HEK293 (cell line): ENCODE measurements around the gene BMF.

Experiments used
- CTCF ChIA-PET: fragments of 350-600 bp; formaldehyde crosslinking; extraction: SDS; loops from one replicate; lab custom pipeline; 2021; ENCODE audit warnings: antibody characterized with exemption; lab: Yijun Ruan, JAX
- POLR2A ChIA-PET: fragments of 300-600 bp; formaldehyde crosslinking; extraction: SDS; loops from one replicate; lab custom pipeline; 2020; ENCODE audit warnings: antibody characterized with exemption, inconsistent platforms; lab: Yijun Ruan, JAX
- H3K27ac ChIP-seq: fragments of 200-500 bp; sonication (Bioruptor generic); 2 replicates; pipeline ENCODE4 v1.5.1; 2014; ENCODE audit warnings: low read depth, low read length, control low read depth, inconsistent platforms; ENCODE audit errors: extremely low read depth
- H3K36me3 ChIP-seq, 2 experiments: fragments of 200-500 bp in 1 of 2; sonication (Bioruptor generic) in 1 of 2; 1 replicate in 1 of 2; 2 replicates in 1 of 2; pipeline ENCODE4 v1.5.1; 2014 to 2017; ENCODE audit warnings: inconsistent platforms in 2 of 2, low read length in 2 of 2; ENCODE audit not compliant: control insufficient read depth in 2 of 2, insufficient read depth in 1 of 2
- H3K4me1 ChIP-seq: fragments of 200-500 bp; sonication (Bioruptor generic); 2 replicates; pipeline ENCODE4 v1.5.1; 2014; ENCODE audit warnings: mild to moderate bottlenecking, low read length, inconsistent platforms; ENCODE audit not compliant: control insufficient read depth, insufficient read depth
- H3K4me3 ChIP-seq: 2 replicates; pipeline ENCODE4 v1.5.1; 2011; ENCODE audit warnings: low read depth, mild to moderate bottlenecking, control low read depth, low read length, moderate library complexity
- H3K9me3 ChIP-seq: fragments of 200-500 bp; sonication (Bioruptor generic); 2 replicates; pipeline ENCODE4 v1.5.1; 2014; ENCODE audit warnings: low read depth, low read length, inconsistent platforms; ENCODE audit not compliant: control insufficient read depth, insufficient read depth
- FEZF1 ChIP-seq: fragments of 450-650 bp; formaldehyde crosslinking; IDR thresholded peaks from 2 replicates; pipeline ENCODE4 v1.5.1; 2016; ENCODE audit warnings: missing biosample characterization, missing genetic modification characterization
- SP7 ChIP-seq: fragments of 450-650 bp; formaldehyde crosslinking; IDR thresholded peaks from 2 replicates; pipeline ENCODE4 v1.5.1; 2016; ENCODE audit warnings: missing biosample characterization, missing genetic modification characterization
- ZBTB17 ChIP-seq: fragments of 450-650 bp; formaldehyde crosslinking; IDR thresholded peaks from 2 replicates; pipeline ENCODE4 v1.5.1; 2016; ENCODE audit warnings: missing biosample characterization, missing genetic modification characterization
- ZEB2 ChIP-seq: fragments of 450-650 bp; formaldehyde crosslinking; IDR thresholded peaks from 2 replicates; pipeline ENCODE4 v1.5.1; 2016; ENCODE audit warnings: missing biosample characterization, missing genetic modification characterization
- ZNF221 ChIP-seq: fragments of 450-650 bp; formaldehyde crosslinking; IDR thresholded peaks from 2 replicates; pipeline ENCODE4 v1.5.1; 2017; ENCODE audit warnings: missing biosample characterization, missing genetic modification characterization, borderline replicate concordance
- ZNF404 ChIP-seq: fragments of 450-650 bp; formaldehyde crosslinking; IDR thresholded peaks from 2 replicates; pipeline ENCODE4 v1.5.1; 2017; ENCODE audit warnings: missing biosample characterization, missing genetic modification characterization
- ZNF449 ChIP-seq: fragments of 450-650 bp; formaldehyde crosslinking; IDR thresholded peaks from 2 replicates; pipeline ENCODE4 v1.5.1; 2017; ENCODE audit warnings: missing biosample characterization, mild to moderate bottlenecking, missing genetic modification characterization, moderate library complexity
- ZNF677 ChIP-seq: fragments of 450-650 bp; IDR thresholded peaks from 2 replicates; pipeline ENCODE4 v1.5.0; 2018; ENCODE audit warnings: missing biosample characterization, mild to moderate bottlenecking, missing genetic modification characterization, moderate library complexity
- ZNF792 ChIP-seq: fragments of 450-650 bp; formaldehyde crosslinking; IDR thresholded peaks from 2 replicates; pipeline ENCODE4 v1.5.1; 2016; ENCODE audit warnings: missing biosample characterization, missing genetic modification characterization
- ZSCAN30 ChIP-seq: fragments of 450-650 bp; IDR thresholded peaks from 2 replicates; pipeline ENCODE4 v1.5.1; 2018; ENCODE audit warnings: missing biosample characterization, mild to moderate bottlenecking, missing genetic modification characterization, moderate library complexity
- TF ChIP-seq, protein P1 (sequence below): fragments of 450-650 bp; formaldehyde crosslinking; IDR thresholded peaks from 2 replicates; pipeline ENCODE4 v1.5.1; 2016; ENCODE audit warnings: missing biosample characterization, missing genetic modification characterization
- TF ChIP-seq, protein P2 (sequence below): fragments of 450-650 bp; formaldehyde crosslinking; IDR thresholded peaks from 2 replicates; pipeline ENCODE4 v1.5.1; 2016; ENCODE audit warnings: missing biosample characterization, missing genetic modification characterization
- TF ChIP-seq, protein P3 (sequence below): fragments of 450-650 bp; formaldehyde crosslinking; IDR thresholded peaks from 2 replicates; pipeline ENCODE4 v1.5.1; 2017; ENCODE audit warnings: missing biosample characterization, missing genetic modification characterization

Gene BMF

DNA sequence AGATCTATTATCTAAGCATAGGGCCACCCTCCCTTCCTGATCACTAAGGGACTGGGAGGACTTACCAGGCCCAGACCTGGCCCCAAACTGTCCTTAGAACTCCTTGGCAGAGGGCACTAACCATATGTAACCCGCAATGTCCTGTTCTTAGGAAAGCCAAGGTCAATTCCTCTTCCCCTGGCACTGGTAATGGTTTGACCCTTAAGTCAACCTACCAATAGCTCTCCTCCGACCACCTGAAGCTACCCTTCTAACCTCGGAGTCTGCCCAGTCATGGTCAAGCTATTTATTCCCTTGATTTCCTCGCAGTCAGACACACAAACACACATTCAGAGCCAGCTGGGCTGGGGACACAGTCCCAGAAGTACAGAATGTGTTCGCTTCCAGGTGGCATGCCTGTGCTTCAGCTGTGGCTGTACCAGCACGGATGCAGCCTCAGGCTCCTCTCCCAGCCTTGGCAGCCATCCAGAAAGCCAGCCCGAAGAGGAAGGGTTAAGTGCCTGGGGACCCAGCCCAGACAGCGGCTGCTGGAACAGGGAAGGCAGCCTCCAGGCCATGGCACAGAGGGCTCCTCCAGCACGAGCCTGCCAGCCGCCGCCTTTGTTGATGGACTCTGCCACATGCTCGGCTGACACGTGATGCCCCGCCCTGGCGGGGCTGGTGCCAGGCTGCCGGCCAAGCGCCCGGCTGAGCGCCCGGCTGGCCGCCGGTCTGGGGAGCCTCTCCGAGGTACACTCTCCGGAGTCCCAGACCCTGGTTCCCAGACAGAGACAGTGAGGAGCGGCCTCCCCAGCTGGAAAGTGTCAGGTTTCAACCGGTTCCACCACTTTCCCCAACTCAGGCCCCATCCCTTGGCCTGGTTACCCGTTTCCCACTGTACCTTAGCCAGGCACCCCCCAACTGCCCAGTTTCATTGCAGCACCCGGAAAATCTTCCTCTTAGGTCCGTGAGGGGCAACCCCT lies 5.5 kb downstream of the BMF start (continued):
- 0 out of 2 replicates have a peak, but pooled peaks have one; percentile 42 for TF ChIP-seq ZEB2 (tag by site-specific recombination)
- peak; percentile 47; the same call in 1 of the 2 replicates for TF ChIP-seq SP7 (tag by site-specific recombination)
- TF ChIP-seq FEZF1 = peak; percentile 44
- TF ChIP-seq, protein P1, sequence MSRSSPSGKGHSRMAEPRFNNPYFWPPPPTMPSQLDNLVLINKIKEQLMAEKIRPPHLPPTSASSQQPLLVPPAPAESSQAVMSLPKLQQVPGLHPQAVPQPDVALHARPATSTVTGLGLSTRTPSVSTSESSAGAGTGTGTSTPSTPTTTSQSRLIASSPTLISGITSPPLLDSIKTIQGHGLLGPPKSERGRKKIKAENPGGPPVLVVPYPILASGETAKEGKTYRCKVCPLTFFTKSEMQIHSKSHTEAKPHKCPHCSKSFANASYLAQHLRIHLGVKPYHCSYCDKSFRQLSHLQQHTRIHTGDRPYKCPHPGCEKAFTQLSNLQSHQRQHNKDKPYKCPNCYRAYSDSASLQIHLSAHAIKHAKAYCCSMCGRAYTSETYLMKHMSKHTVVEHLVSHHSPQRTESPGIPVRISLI (tag by site-specific recombination) = no peak
- TF ChIP-seq, protein P2, sequence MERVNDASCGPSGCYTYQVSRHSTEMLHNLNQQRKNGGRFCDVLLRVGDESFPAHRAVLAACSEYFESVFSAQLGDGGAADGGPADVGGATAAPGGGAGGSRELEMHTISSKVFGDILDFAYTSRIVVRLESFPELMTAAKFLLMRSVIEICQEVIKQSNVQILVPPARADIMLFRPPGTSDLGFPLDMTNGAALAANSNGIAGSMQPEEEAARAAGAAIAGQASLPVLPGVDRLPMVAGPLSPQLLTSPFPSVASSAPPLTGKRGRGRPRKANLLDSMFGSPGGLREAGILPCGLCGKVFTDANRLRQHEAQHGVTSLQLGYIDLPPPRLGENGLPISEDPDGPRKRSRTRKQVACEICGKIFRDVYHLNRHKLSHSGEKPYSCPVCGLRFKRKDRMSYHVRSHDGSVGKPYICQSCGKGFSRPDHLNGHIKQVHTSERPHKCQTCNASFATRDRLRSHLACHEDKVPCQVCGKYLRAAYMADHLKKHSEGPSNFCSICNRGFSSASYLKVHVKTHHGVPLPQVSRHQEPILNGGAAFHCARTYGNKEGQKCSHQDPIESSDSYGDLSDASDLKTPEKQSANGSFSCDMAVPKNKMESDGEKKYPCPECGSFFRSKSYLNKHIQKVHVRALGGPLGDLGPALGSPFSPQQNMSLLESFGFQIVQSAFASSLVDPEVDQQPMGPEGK = peak; percentile 43; the same call in 1 of the 2 replicates
- TF ChIP-seq ZBTB17 (tag by site-specific recombination) = peak; percentile 25; the same call in 1 of the 2 replicates
- TF ChIP-seq ZNF404 (tag by site-specific recombination) = no peak
- TF ChIP-seq, protein P3, sequence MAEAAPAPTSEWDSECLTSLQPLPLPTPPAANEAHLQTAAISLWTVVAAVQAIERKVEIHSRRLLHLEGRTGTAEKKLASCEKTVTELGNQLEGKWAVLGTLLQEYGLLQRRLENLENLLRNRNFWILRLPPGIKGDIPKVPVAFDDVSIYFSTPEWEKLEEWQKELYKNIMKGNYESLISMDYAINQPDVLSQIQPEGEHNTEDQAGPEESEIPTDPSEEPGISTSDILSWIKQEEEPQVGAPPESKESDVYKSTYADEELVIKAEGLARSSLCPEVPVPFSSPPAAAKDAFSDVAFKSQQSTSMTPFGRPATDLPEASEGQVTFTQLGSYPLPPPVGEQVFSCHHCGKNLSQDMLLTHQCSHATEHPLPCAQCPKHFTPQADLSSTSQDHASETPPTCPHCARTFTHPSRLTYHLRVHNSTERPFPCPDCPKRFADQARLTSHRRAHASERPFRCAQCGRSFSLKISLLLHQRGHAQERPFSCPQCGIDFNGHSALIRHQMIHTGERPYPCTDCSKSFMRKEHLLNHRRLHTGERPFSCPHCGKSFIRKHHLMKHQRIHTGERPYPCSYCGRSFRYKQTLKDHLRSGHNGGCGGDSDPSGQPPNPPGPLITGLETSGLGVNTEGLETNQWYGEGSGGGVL (tag by site-specific recombination) = 0 out of 2 replicates have a peak, but pooled peaks have one; percentile 26
- no peak for TF ChIP-seq ZNF221 (tag by site-specific recombination)
- peak; percentile 74 for TF ChIP-seq ZSCAN30

- Histone ChIP-seq H3K4me1 (peaks cover 77% of the 10 kb centered on the region), H3K36me3 (peaks cover 0 to 21% of the 10 kb centered on the region in 2 experiments; a peak in 1 of 3 replicates), H3K4me3 (no peak overlapping the region), H3K9me3 (no peaks in the 10 kb centered on the region), H3K27ac (no peak overlapping the region; the same call in 1 of the 2 replicates)
- TF ChIP-seq ZNF677 (tag by site-specific recombination) (no peak), ZNF792 (tag by site-specific recombination) (no peak), ZNF449 (tag by site-specific recombination) (no peak)
- POLR2A ChIA-PET = interaction anchor here (0.9 to 2.4 kb wide), 3 partner anchors 9 to 63 kb away, joined by 3 to 6 read pairs (median 3); partner anchors contain the start of gene SRP14
- CTCF ChIA-PET = interaction anchor here (1.3 kb wide), 2 partner anchors 54 to 116 kb away, joined by 3 to 4 read pairs; no protein-coding TSS in a partner anchor
These were observed 7.5 kb downstream of the BMF start for GRCh38 chr15:40100947-40101905.
